ENCODE data around the gene APOH. TPM values are rescaled to one million over a fixed set of nuclear protein-coding genes. Genes with fewer than 3 reads are reported as not detected.

Gene APOH
- total and polyA plus RNA-seq, 2 of the 8 experiments (the other 6 are each of a cell fraction or from before 2014, with no cell fraction given): not detected

DNA sequence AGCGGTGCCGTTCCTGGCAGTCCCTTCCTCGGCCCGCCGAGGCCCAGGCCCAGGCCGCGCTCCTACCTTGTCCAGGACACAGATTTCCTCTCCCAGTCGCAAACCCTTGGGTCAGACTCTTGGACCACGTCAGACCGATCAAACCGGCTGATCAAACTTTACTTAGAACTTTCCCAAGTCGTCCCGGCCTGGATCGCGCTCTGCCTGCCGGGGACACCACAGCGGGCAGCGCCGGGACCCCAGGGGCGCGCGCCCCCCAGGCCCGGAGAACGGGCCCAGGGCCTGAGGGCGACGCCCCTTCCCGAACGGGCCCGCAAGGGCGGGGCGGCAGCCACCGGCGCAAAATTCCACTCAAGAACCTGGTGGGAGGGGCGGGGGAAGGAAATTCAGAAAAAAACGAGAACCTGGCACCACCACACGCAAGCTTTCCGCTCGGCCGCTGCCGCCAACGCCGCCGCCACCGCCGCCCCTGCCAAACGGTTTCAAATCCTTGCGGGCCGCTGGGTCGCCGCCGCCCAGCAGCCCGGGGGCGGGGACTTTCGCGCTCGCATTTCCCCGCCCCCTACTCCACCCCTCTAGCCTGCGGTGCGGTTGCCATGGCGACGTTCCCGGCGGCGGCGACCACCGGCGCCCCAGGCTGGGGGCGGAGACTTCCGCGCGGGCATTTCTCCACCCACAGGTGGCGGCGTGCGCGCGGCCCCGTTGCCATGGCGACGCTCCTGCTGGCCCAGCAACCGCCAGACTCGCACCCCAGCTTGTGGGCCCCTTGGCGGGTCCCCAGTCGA lies 37.4 kb downstream of the APOH start, which contains the start of gene CEP112 (continued):
- TF ChIP-seq KDM4A (IDR thresholded peaks at IDR 0.05; ENCODE audit: low read depth, low read length, severe bottlenecking) (peak; percentile 96), RBBP5 (IDR thresholded peaks at IDR 0.05; ENCODE audit: borderline replicate concordance, low read depth, low read length) (peak; percentile 50; the same call in 1 of the 2 replicates), SIN3A (conservative IDR thresholded peaks at IDR 0.05 in 1 of 2, IDR thresholded peaks at IDR 0.05 in 1 of 2; ENCODE audit: low read depth in 1 of 2, low read length in 2 of 2) (peak; percentile 70 to 91; a peak in 3 of 4 replicates), POLR2A (IDR thresholded peaks at IDR 0.05; ENCODE audit: control extremely low read depth in 1 of 2, low read depth in 2 of 2, low read length in 2 of 2) (peak in 1 of 2 experiments; percentile 30; a peak in 1 of 3 replicates), KDM1A (IDR thresholded peaks at IDR 0.05; ENCODE audit: borderline replicate concordance, low read length) (no peak), TAF1 (IDR thresholded peaks at IDR 0.05; ENCODE audit: low read depth, low read length) (0 out of 2 replicates have a peak, but pooled peaks have one; percentile 65), HDAC2 (IDR thresholded peaks at IDR 0.05; ENCODE audit: borderline replicate concordance in 1 of 2, low read depth in 2 of 2, low read length in 2 of 2) (peak in 1 of 2 experiments; percentile 18; a peak in 1 of 4 replicates)
- TF ChIP-seq, protein P1, sequence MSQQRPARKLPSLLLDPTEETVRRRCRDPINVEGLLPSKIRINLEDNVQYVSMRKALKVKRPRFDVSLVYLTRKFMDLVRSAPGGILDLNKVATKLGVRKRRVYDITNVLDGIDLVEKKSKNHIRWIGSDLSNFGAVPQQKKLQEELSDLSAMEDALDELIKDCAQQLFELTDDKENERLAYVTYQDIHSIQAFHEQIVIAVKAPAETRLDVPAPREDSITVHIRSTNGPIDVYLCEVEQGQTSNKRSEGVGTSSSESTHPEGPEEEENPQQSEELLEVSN (IDR thresholded peaks at IDR 0.05): peak; percentile 8; the same call in 1 of the 2 replicates

Measured in H1 (cell line).